H1 (cell line): Measurements from ENCODE around the gene STX10. TPM values are rescaled to one million over a fixed set of nuclear protein-coding genes. Genes with fewer than 3 reads are reported as not detected.
A peak's percentile ranks its signal among the peaks of the same experiment; 100 is the strongest.

Source experiments
- CTCF ChIA-PET: fragments of 300-600 bp; sonication (Branson Sonifier 250); formaldehyde crosslinking; loops from one replicate; lab custom pipeline; 2021; ENCODE audit not compliant: partially characterized antibody; lab: Charles Lee
- POLR2A ChIA-PET: fragments of 300-600 bp; sonication (Branson Sonifier 250); formaldehyde crosslinking; loops from one replicate; lab custom pipeline; 2021; ENCODE audit warnings: inconsistent platforms; ENCODE audit not compliant: partially characterized antibody; lab: Charles Lee
- DNase-seq, 2 experiments: peaks; one replicate each; pipeline versions ENCODE4 v3.0.0 to v3.0.0-alpha.2; 2010 to 2022; ENCODE audit warnings: low spot score in 2 of 2, low read depth in 1 of 2, mixed read lengths in 1 of 2
- FAIRE-seq: peaks from 2 replicates; lab custom pipeline; 2011; peaks lifted over from hg19 to GRCh38; lab: Jason Lieb, UNC
- H2AFZ ChIP-seq: 2 replicates; pipeline ENCODE4 v1.8.1; 2012; ENCODE audit warnings: low read length, inconsistent platforms
- H2AK5ac ChIP-seq: 2 replicates; pipeline ENCODE4 v1.6.1; 2013; ENCODE audit warnings: low read depth, low read length
- H2BK120ac ChIP-seq: replicated peaks from 2 replicates; pipeline ENCODE3; 2013; ENCODE audit warnings: low read depth, low read length, inconsistent platforms
- H2BK12ac ChIP-seq: 2 replicates; pipeline ENCODE4 v1.6.1; 2013; ENCODE audit warnings: low read depth, low read length
- H2BK15ac ChIP-seq: 2 replicates; pipeline ENCODE4 v1.6.1; 2013; ENCODE audit warnings: low read length
- H2BK20ac ChIP-seq: 2 replicates; pipeline ENCODE4 v1.6.1; 2013; ENCODE audit warnings: low read length
- H2BK5ac ChIP-seq: 2 replicates; pipeline ENCODE4 v1.6.1; 2013; ENCODE audit warnings: low read depth, low read length
- H3K14ac ChIP-seq: 2 replicates; pipeline ENCODE4 v1.6.1; 2013; ENCODE audit warnings: inconsistent platforms; ENCODE audit not compliant: insufficient read length
- H3K18ac ChIP-seq: 2 replicates; pipeline ENCODE4 v1.6.1; 2013; ENCODE audit warnings: low read length; ENCODE audit errors: extremely low read depth
- H3K23ac ChIP-seq: 2 replicates; pipeline ENCODE4 v1.6.1; 2013; ENCODE audit warnings: inconsistent platforms; ENCODE audit not compliant: insufficient read length
- H3K23me2 ChIP-seq: 2 replicates; pipeline ENCODE4 v1.6.1; 2013; ENCODE audit warnings: low read depth, low read length
- H3K27ac ChIP-seq: 2 replicates; pipeline ENCODE4 v1.6.1; 2011; ENCODE audit warnings: low read depth, low read length, inconsistent platforms
- H3K27me3 ChIP-seq, 4 experiments: replicated peaks in 1 of 4; 1 replicate in 1 of 4; 2 replicates in 3 of 4; pipeline versions ENCODE4 v1.6.1 to v1.8.1; 2011 to 2013; ENCODE audit warnings: low read length in 3 of 4, mild to moderate bottlenecking in 3 of 4, inconsistent platforms in 2 of 4, mixed read lengths in 2 of 4, moderate library complexity in 1 of 4; ENCODE audit not compliant: control insufficient read depth in 3 of 4, insufficient read depth in 3 of 4; ENCODE audit errors: extremely low read depth in 1 of 4
- H3K36me3 ChIP-seq, 4 experiments: 2 replicates each; pipeline versions ENCODE4 v1.6.1 to v1.8.1; 2011 to 2013; ENCODE audit warnings: mild to moderate bottlenecking in 4 of 4, low read length in 3 of 4, moderate library complexity in 2 of 4, control low read depth in 1 of 4, inconsistent platforms in 1 of 4; ENCODE audit not compliant: insufficient read depth in 4 of 4, control insufficient read depth in 2 of 4
- H3K4ac ChIP-seq: replicated peaks from 2 replicates; pipeline ENCODE3; 2013; ENCODE audit warnings: low read length, low read depth, mixed read lengths, inconsistent platforms; ENCODE audit not compliant: insufficient read length
- H3K4me1 ChIP-seq, 4 experiments: replicated peaks in 1 of 4; 1 replicate in 1 of 4; 2 replicates in 3 of 4; pipeline versions ENCODE4 v1.6.1 to v1.8.1; 2011 to 2013; ENCODE audit warnings: low read length in 3 of 4, inconsistent platforms in 2 of 4, mixed read lengths in 1 of 4; ENCODE audit not compliant: insufficient read depth in 4 of 4, control insufficient read depth in 3 of 4
- H3K4me2 ChIP-seq, 2 experiments: 2 replicates each; pipeline versions ENCODE4 v1.6.1 to v1.8.1; 2011 to 2013; ENCODE audit warnings: low read depth in 2 of 2, low read length in 2 of 2, control low read depth in 1 of 2, inconsistent platforms in 1 of 2, mild to moderate bottlenecking in 1 of 2; ENCODE audit not compliant: insufficient read depth in 1 of 2
- H3K4me3 ChIP-seq, 4 experiments: fragments of 200-600, 300-600 bp in 1 of 4; sonication (generic), shearing (Covaris generic), sonication (Bioruptor Twin) in 1 of 4; 2 replicates each; pipeline versions ENCODE4 v1.5.1 to v1.8.1; 2011 to 2016; ENCODE audit warnings: low read length in 4 of 4, low read depth in 3 of 4, control low read depth in 2 of 4, inconsistent platforms in 2 of 4, mild to moderate bottlenecking in 2 of 4, mixed read lengths in 1 of 4, moderate library complexity in 1 of 4; ENCODE audit not compliant: insufficient read depth in 2 of 4; ENCODE audit errors: extremely low read depth in 1 of 4
- H3K56ac ChIP-seq: replicated peaks from 2 replicates; pipeline ENCODE3; 2013; ENCODE audit warnings: low read depth, mild to moderate bottlenecking, mixed read lengths, low read length, inconsistent platforms; ENCODE audit not compliant: insufficient read length
- H3K79me1 ChIP-seq: 2 replicates; pipeline ENCODE4 v1.6.1; 2013; ENCODE audit warnings: low read depth, low read length, control low read depth
- H3K79me2 ChIP-seq, 2 experiments: 2 replicates each; pipeline versions ENCODE4 v1.6.1 to v1.8.1; 2012 to 2013; ENCODE audit warnings: low read length in 2 of 2, mild to moderate bottlenecking in 2 of 2, inconsistent platforms in 1 of 2; ENCODE audit not compliant: insufficient read depth in 2 of 2, control insufficient read depth in 1 of 2
- H3K9ac ChIP-seq, 4 experiments: replicated peaks in 1 of 4; 1 replicate in 1 of 4; 2 replicates in 3 of 4; pipeline versions ENCODE4 v1.6.1 to v1.8.1; 2011 to 2013; ENCODE audit warnings: low read depth in 3 of 4, low read length in 3 of 4, control low read depth in 2 of 4, mild to moderate bottlenecking in 2 of 4, moderate library complexity in 2 of 4, inconsistent platforms in 1 of 4; ENCODE audit errors: extremely low read depth in 1 of 4
- H3K9me3 ChIP-seq, 2 experiments: 2 replicates each; pipeline versions ENCODE4 v1.6.1 to v1.8.1; 2012 to 2013; ENCODE audit warnings: mild to moderate bottlenecking in 2 of 2, moderate library complexity in 2 of 2, control low read depth in 1 of 2, inconsistent platforms in 1 of 2, low read depth in 1 of 2, low read length in 1 of 2, mixed read lengths in 1 of 2; ENCODE audit not compliant: insufficient read depth in 2 of 2
- H4K20me1 ChIP-seq, 2 experiments: replicated peaks in 1 of 2; 2 replicates each; pipeline versions ENCODE3 to v1.8.1; 2011 to 2013; ENCODE audit warnings: inconsistent platforms in 2 of 2, low read length in 2 of 2, mild to moderate bottlenecking in 1 of 2; ENCODE audit not compliant: insufficient read depth in 2 of 2, control insufficient read depth in 1 of 2
- H4K5ac ChIP-seq: 2 replicates; pipeline ENCODE4 v1.6.1; 2013; ENCODE audit warnings: low read length, low read depth, mixed read lengths, inconsistent platforms; ENCODE audit not compliant: insufficient read length
- H4K8ac ChIP-seq: 2 replicates; pipeline ENCODE4 v1.8.0; 2013; ENCODE audit warnings: mild to moderate bottlenecking, moderate library complexity, low read length, inconsistent platforms; ENCODE audit not compliant: insufficient read depth; ENCODE audit errors: extremely low read depth
- H4K91ac ChIP-seq: replicated peaks from 2 replicates; pipeline ENCODE3; 2013; ENCODE audit warnings: low read length, mixed read lengths, inconsistent platforms; ENCODE audit not compliant: insufficient read length
- ASH2L ChIP-seq: fragments of 200-600, 300-600 bp; sonication (generic); IDR thresholded peaks from one replicate; pipeline ENCODE4 v1.7.1; 2017; ENCODE audit warnings: low read length
- ATF2 ChIP-seq: IDR thresholded peaks from 2 replicates; pipeline ENCODE4 v1.6.1; 2012; ENCODE audit warnings: low read length, inconsistent platforms
- CHD1 ChIP-seq: IDR thresholded peaks from 2 replicates; pipeline ENCODE4 v1.6.1; 2012; ENCODE audit warnings: low read depth, low read length, improper control_type of control experiment
- KDM4A ChIP-seq: IDR thresholded peaks from one replicate; pipeline ENCODE4 v1.7.1; 2012; ENCODE audit warnings: low read depth, mild to moderate bottlenecking, moderate library complexity, low read length, inconsistent platforms; ENCODE audit not compliant: severe bottlenecking
- SP1 ChIP-seq: IDR thresholded peaks from 2 replicates; pipeline ENCODE4 v1.6.1; 2011; ENCODE audit warnings: low read depth, low read length
- TAF7 ChIP-seq: optimal IDR thresholded peaks from 2 replicates; pipeline ENCODE3; 2011; ENCODE audit warnings: low read depth, mild to moderate bottlenecking, inconsistent platforms, low read length, moderate library complexity, borderline replicate concordance
- WGBS, 2 experiments: shearing (Covaris generic) in 1 of 2; methylation state at CpG; one replicate each; pipeline versions ENCODE4 v1.1.6 to v1.1.7; 2013 to 2015; ENCODE audit warnings: low lambda C conversion rate in 2 of 2, mixed read lengths in 2 of 2, inconsistent platforms in 1 of 2, low coverage in 1 of 2, missing lambda C conversion rate in 1 of 2; ENCODE audit not compliant: insufficient replicate concordance in 2 of 2, insufficient coverage in 1 of 2, insufficient read length in 1 of 2; ENCODE audit errors: extremely low coverage in 1 of 2, missing lambda C conversion rate in 1 of 2; 5-methylcytosine and 5-hydroxymethylcytosine counted together
- polyA plus RNA-seq, 7 experiments: library from polyadenylated mRNA; depleted of rRNA in 3 of 7; stranded (reverse) in 5 of 7; unstranded in 2 of 7; fragments of >200 nt in 5 of 7; fragments of 200-250 nt in 2 of 7; gene quantifications; 1 replicate in 5 of 7; 2 replicates in 1 of 7; 4 replicates in 1 of 7; pipeline versions ENCODE4 v1.2.1 to v1.2.3, GENCODE V29; 2011 to 2013; ENCODE audit warnings: missing spikeins in 2 of 7, mixed read lengths in 2 of 7
- total RNA-seq: library from RNA; stranded (reverse); fragmentation: NEBNext Ultra II Directional; extraction: Animal tissue kit (Norgen Biotek cat#: 25700); gene quantifications from 2 replicates; pipeline ENCODE4 v1.2.1, GENCODE V29; 2021
- TF ChIP-seq, protein P1 (sequence below): IDR thresholded peaks from 2 replicates; pipeline ENCODE4 v1.6.1; 2011; ENCODE audit warnings: low read depth, mild to moderate bottlenecking, low read length; ENCODE audit not compliant: insufficient read depth
- TF ChIP-seq, protein P2 (sequence below): IDR thresholded peaks from 2 replicates; pipeline ENCODE4 v1.6.1; 2011; ENCODE audit warnings: low read length, improper control_type of control experiment

The STX10 gene
- total and polyA plus RNA-seq, 2 of the 8 experiments (the other 6 are each of a cell fraction or from before 2014, with no cell fraction given) = 53.0 to 80.1 TPM

GRCh38 chr19:13153569-13154240 lies 3.5 kb upstream of the STX10 start:
- Histone ChIP-seq H3K36me3 (peaks cover 0 to 7% (median 2%) of the 10 kb centered on the region in 4 experiments; a peak in 2 of 8 replicates), H2BK20ac (no peak overlapping the region), H3K14ac (no peak overlapping the region), H3K4ac (peak overlapping the region; percentile 84), H4K91ac (peak overlapping the region; percentile 72), H3K27ac (peak overlapping the region; percentile 89), H3K79me1 (peaks cover 5% of the 10 kb centered on the region), H3K4me2 (peak overlapping the region; percentile 77 to 82), H2BK12ac (no peak overlapping the region), H3K9me3 (no peaks in the 10 kb centered on the region), H4K20me1 (peaks cover 7 to 11% of the 10 kb centered on the region in 2 experiments), H3K27me3 (no peaks in the 10 kb centered on the region; a peak in 2 of 7 replicates), H3K18ac (peak overlapping the region; percentile 87), H2AK5ac (no peak overlapping the region; the same call in 1 of the 2 replicates), H3K4me3 (peak overlapping the region; percentile 90 to 99 (median 92)), H2BK120ac (peak overlapping the region; percentile 18), H3K23ac (no peak overlapping the region), H4K8ac (peak overlapping the region; percentile 95), H3K23me2 (peaks cover 24% of the 10 kb centered on the region), H3K9ac (peak overlapping the region; percentile 82 to 99 (median 94)), H3K56ac (peak overlapping the region; percentile 90), H4K5ac (peak overlapping the region; percentile 69), H2AFZ (no peak overlapping the region), H2BK15ac (no peak overlapping the region), H3K79me2 (peaks cover 17 to 44% of the 10 kb centered on the region in 2 experiments), H3K4me1 (peaks cover 0 to 8% (median 7%) of the 10 kb centered on the region in 4 experiments), H2BK5ac (peak overlapping the region; percentile 99)
- WGBS, 2 experiments = 1% methylated on average over 57 of the region's 69 CpGs; no CpG with 5 or more reads in 1 of the 2 experiments
- POLR2A ChIA-PET = interaction anchor here (0.5 to 9.6 kb wide), 35 partner anchors 12 to 451 kb away, joined by 3 to 530 read pairs (median 7); partner anchors contain the start of genes NACC1 and TRMT1
- FAIRE-seq (no peak), DNase-seq (no peak)
- CTCF ChIA-PET = interaction anchor here (0.6 to 2.0 kb wide), 5 partner anchors 15 to 137 kb away, joined by 3 to 9 read pairs (median 4); no protein-coding TSS in a partner anchor
- TF ChIP-seq TAF7 (peak; percentile 72), SP1 (no peak), ASH2L (no peak), CHD1 (peak; percentile 5; the same call in 1 of the 2 replicates), ATF2 (no peak), KDM4A (no peak)
- TF ChIP-seq, protein P1, sequence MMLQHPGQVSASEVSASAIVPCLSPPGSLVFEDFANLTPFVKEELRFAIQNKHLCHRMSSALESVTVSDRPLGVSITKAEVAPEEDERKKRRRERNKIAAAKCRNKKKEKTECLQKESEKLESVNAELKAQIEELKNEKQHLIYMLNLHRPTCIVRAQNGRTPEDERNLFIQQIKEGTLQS = no peak
- TF ChIP-seq, protein P2, sequence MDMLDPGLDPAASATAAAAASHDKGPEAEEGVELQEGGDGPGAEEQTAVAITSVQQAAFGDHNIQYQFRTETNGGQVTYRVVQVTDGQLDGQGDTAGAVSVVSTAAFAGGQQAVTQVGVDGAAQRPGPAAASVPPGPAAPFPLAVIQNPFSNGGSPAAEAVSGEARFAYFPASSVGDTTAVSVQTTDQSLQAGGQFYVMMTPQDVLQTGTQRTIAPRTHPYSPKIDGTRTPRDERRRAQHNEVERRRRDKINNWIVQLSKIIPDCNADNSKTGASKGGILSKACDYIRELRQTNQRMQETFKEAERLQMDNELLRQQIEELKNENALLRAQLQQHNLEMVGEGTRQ = 0 out of 2 replicates have a peak, but pooled peaks have one; percentile 18
